Neural progenitor cell (in vitro differentiated cells): ENCODE results near the gene TTLL10.

Experiments used
- CTCF ChIP-seq: fragments of 200-600 bp; sonication (generic); IDR thresholded peaks from 2 replicates; pipeline ENCODE4 v1.5.1; 2017; ENCODE audit warnings: antibody characterized with exemption, mild to moderate bottlenecking
- EZH2 ChIP-seq: fragments of 200-600 bp; sonication (generic); IDR thresholded peaks from 2 replicates; pipeline ENCODE4 v1.6.1; 2017; ENCODE audit warnings: antibody characterized with exemption, mild to moderate bottlenecking, moderate library complexity

GRCh38 chr1:1244192-1244811 is 70.6 kb downstream of the TTLL10 start:
- TF ChIP-seq CTCF = no peak
- TF ChIP-seq EZH2 = no peak
